ENCODE data around the gene HIVEP2.

Gene HIVEP2

DNA sequence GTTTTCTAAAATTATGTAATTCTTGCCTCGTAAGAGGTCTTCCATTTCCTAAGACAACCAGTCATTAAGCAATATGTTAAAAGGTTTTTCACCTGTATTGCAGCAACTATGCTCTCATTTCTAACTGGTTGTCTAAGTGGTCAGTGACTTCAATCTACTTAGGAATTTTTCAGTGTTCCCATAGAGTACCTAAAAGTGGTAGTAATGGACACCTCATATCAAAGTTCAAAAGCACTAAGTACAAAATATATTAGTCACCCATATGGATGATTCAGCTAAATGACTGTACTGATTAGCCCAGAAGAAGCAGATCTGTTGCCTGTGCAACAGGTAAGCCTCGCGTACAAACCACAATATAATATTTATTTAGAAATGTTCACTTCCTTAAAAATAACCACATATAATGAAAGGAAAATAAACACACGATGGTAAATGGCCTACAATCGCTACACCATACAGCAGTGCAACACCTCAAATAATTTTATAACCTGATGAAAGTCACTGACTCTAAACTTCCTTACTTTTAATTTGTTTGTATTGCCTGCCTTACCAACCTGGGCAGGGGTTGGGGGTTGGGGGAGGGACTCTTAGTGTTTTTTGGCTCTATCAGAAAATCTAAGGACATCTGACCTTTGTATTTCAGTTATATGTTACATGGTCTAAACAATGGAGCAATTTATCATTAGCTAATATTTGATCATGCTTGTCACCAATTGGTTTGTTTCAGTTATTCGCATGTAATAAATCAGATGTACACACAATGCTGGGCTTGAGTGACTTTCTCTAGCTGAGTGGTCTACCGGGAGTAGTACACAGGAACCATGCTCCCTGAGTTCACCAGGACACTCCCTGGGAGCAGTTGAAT, 105.9 kb downstream of the HIVEP2 start:
- no peak for DNase-seq

DNA sequence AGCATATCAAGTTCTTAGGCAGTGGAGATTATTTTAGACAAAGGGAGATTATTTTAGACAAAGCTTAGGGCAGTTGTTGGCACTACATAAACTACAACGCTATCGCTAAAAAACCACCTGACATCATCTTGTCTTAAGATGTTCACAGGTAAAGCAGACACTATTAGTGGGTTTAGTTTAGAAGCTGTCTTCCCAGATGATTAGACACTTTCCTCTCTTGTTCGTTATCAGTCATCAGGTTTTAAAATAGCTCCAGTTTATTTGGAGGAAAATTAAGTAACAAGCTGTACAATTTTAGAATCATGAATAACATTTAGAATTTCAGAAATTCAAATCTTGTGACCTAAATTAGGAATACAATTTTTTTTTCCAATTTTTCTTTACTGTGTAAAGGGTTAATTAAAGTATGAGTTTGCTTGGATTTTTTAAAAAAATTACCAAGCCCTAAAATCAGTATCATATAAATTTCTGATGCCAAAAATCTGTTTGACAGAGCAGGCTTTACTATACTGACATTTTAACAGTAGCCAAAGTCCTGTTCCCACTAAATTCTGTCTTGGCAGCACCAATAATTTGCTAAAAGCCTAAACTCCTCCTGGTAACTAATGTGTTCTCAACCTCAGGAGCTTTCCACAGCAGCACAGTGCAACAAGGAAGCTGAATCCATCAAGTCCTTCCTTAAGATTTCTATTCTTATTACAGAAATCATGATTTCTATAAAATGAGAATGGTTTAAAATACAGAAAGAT, 109.0 kb downstream of the HIVEP2 start:
- DNase-seq = no peak

DNA sequence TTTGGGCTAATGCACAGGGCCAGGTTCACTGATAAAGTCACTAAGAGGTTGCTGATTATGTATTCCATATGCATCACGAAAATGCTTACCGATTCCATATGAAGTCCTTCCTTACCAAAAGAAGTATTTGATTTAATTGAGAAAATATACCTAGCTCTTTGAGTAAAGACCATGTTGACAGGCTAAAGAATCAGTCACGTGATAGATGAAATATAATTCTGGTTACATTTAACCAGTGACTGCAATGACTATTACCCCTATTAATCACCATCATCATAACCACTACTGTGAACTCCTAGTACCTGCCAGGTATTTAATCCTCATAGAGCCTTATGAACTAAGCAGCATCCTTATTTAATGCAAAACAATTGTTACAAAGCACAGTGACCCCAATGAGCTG, 110.1 kb downstream of the HIVEP2 start:
- DNase-seq = no peak

DNA sequence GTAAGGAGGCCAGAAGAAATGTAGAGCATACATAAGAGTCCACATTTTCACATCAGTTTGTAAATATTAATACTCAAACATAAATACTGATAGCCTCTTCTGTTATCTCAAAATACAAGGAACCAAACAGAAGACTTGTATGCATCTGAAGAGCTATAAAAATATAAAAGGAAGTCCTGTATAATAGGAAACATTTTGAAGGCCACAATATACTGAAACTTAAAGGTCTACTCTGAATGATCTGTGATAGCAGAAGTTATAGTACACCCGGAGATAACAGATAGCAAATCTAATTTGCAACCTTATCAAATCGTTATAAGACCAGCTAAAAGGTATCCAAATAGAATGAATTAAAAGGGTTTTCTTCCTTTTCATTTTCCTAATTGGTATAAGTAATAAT, 111.2 kb downstream of the HIVEP2 start:
- DNase-seq = no peak

DNA sequence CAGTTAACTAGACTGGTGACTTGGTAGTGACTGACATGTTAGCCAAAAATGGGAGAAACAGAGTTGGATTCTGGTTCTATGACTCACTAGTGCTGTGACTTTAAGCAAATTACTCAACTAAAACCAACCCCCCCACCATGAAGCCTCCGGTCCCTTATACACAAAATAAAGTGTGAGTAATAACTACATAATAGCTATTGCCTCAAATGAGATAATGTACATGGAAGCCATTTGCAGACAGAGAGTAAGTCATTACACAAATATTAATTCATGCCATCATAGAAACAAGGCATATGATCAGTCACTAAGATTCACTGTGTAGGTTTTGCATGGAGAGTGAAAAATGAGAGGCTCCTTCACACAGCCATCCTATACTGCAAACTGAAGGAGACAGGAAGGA, 111.9 kb downstream of the HIVEP2 start:
- DNase-seq = no peak

DNA sequence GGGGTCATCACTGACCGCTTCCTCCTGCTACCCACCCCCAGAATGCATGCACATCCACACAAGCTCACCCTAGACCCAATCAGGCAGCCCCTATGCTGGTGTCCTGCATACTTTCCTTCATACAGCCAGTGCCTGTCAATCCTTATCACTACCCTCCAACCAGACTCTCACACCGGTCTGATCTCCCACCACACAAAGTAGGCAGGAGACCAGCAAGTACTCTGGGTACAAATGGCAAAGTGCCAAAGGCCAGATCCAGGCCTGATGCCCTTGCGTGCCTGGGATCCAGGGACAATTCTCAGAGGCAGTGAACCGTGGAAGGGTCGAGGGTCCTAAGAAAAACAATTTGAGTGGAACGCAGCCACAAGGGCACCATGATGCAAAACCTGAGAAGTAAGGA, 114.2 kb downstream of the HIVEP2 start:
- no peak for DNase-seq

DNA sequence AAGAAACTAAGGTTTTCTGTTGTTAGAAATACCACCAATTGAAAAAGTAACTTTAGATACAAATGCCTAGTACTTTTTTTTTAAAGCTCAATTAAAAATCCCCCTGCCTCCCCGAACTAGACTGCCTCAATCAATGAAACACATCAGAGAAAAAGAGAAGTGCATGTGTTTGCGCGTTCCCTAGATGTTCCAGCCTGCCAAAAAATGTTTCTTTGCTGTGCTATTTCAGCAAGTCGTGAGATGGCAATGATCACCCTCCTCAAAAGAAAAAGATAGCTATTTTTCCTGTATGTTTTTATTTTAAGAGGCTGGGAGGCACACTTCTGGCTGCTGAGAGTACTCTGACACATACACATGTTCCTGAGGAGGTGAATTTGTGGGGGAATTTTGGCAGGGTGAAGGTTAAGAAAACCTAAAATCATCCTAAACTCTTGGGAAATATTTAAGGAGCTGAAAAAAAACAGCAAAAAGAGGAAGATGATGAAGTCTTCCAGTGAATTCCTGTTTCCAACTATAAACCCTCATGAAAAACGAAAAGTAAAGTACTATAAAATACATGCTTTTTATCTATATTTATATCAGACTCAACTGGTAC, 114.8 kb downstream of the HIVEP2 start:
- no peak for DNase-seq

DNA sequence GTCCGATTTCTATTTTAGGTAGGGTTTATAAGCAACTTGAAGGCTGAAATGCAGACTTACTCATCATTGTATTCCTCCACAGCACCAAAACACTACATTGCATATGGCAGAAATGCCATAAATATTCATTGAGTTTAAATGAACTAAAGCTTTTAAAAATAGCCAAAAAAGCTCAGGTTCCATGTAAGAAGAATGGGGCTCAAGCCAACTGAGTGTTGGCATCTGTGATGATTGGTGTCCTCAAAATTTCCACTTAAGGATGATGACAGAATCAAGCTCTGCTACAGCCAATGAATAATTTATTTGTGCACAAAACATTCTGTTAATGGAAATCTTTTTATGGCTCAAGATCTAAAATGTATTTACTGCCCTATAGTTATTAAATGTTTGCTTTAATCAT, 115.4 kb downstream of the HIVEP2 start:
- DNase-seq = no peak

DNA sequence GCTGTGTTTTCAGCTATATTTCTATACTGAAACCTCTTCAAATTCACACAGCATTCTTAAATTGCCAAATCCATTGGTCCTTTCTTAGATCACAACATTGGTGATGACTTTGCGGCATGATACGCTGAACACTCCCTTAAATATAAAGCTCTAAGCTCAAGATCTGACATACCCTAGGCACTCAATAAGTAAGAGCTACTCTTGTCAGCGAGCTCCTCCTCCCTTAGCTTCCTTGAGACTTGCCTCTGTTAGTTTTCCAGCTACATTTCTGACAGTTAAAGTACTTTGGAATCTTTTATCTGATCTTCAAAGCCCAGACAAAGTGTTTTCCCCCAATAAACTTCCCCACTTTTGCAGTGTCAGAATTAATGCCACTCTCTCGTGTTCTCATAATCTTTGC, 117.0 kb downstream of the HIVEP2 start:
- no peak for DNase-seq

DNA sequence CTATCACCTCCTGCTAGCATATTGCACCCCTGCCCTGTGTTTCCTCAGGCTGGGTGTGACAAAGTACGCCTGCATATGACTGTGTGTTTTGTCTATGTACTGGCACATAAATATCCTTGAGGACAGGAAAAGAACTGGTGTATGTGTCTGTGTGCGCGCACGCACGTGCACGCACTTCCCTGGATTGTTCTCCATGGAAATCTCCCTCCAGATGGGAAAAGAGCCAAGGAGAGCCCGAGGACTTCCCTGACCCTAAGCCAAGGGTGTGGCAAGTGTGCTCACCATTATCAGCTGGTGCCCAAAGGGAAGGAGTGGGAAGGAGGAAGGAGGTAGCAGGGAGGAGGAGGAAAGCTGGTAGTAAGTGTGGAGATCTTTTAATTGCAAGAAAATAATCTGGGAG, 117.6 kb downstream of the HIVEP2 start:
- no peak for DNase-seq

DNA sequence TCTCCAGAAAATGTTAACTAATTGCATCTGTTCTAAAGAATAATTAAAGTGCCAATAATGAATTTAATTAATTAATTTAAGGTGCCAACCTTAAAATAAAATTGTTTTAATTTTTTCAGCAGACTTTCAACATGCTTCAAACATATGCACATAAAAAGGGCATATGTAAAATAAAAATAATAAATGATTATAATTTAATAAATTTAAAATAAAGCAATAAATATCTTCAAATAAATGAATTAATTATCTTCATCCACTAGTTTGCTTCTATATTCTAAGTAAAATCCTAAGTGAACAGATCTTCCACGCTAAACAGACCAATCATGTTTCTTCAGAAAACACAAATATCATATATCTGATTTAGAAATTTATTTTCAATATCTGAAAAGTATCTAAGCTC, 119.2 kb downstream of the HIVEP2 start:
- DNase-seq = no peak

DNA sequence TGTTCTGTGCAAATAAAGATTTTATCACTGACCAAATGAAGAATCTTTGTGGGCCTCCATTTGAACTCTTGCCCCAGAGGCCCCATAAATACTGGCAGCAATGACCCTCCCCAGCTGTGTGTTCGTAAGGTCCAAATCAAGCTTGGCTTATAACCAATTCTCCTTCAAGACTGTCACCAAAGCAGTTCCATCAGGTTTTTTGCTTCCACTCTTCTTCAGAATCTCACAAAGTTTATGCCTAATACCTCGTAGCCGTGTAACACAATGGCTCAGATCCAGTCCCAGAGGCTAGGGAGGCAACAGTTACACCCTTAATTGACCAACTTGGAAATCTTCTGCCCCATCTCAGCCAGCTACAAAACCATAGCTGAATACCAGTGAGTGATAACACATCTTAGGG, 120.5 kb downstream of the HIVEP2 start:
- no peak for DNase-seq

DNA sequence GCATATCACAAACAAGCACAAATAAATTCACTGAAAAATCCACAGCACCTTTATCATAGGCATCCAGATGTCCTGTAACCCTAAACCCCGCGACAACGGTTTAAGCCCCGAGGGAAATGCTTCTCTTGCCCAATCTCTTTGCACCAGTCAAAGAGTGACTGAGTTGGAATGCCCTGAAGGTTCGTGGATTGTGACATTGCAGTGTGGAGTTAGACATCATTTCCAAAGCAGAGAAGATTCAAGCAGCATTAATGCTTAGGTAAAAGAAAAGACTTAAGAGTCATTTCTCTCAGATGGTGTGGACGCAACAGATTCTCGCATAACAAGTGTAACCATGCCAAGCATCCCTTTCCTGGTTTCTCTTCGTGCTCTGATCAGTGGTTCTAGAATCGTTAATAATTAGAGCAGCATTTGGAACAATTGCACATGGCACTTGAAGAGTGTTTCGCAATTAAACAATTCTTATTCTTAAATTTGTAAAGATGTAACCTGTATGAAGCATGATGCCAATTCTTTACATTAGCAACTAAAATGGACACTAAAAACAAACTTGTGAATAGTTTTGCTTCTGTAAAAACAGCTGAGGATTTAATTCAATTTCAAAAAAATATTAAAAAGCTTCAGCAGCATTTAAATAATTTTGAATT, 121.6 kb downstream of the HIVEP2 start:
- no peak for DNase-seq

DNA sequence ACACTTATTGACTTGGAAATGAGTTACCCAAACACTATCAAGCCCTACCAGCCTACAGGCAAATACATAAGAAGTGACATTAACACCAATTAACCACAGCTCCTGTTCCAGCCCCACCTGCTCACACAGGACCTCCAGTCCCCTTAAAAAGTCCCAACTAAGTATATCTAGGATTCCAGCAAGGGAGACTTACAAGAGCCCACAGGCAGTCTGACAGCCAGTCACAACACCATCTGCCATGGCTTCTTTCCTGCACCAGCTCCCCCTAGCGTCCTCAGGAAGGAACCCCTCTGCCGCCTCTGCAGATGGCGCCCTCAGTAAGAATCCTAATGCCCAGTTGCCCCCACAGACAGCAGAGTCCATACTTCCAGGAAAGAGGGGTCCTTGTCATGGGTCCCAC, 122.1 kb downstream of the HIVEP2 start:
- DNase-seq = no peak

DNA sequence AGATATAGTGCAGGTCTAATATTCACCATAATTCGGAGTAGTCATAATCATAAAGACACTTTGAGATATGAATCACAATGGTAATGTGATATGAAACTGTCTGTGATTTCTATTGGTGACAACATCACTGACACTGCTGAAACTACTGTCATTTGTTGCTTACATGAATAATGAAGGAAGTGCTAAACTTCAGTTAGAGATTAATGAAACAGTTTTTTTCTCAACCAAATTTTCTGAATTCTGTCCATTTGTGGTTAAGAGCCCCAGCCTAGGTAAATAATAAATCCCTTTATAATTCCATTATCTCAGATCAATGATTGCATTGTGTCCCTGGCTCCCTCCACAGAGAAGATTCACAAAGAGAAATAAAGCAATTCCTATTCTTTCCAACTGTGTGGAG, 122.6 kb downstream of the HIVEP2 start:
- no peak for DNase-seq

DNA sequence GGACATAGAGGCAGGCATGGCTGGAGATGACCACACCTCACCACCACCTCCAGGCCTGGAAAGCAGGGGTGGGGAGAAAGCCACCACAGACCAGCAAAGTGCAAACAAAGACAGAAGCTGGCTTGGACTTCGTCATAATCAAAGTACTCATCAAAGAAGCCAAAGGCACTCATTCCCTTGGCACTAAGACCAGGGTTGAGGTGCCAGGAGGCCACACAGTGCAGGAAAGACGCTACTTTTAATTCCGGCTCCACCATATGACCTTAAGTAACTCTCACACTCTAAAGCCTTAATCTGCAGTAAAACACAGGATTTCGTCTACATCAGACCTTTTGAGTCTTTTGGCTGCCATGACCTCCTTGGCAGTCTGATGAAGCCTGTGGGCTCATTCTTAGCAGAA, 123.1 kb downstream of the HIVEP2 start:
- DNase-seq = no peak

DNA sequence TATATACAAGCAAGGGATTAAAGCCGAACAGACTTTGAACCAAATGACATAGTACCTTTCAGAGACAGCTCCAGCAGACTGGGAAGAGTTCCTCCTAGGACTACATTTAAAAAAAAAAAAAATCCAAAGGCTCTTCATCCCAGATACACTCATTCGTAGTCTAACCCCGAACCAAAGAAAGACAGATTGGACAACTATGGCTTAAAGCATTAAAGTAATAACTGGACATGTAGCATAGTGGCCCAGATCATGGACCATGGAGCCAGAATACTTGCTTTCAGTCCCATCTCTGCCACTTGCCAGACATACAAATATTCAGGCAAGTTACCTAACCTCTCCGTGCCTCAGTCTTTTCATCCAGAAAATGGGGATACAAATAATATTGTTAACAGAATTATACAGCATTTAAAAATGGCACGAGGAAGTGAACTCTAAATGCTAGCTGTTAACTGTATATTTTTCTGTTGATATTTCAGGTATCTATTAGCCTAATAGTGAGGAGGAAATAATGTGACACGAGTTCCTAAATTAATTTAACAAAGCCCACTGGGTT, 123.7 kb downstream of the HIVEP2 start:
- DNase-seq = no peak

DNA sequence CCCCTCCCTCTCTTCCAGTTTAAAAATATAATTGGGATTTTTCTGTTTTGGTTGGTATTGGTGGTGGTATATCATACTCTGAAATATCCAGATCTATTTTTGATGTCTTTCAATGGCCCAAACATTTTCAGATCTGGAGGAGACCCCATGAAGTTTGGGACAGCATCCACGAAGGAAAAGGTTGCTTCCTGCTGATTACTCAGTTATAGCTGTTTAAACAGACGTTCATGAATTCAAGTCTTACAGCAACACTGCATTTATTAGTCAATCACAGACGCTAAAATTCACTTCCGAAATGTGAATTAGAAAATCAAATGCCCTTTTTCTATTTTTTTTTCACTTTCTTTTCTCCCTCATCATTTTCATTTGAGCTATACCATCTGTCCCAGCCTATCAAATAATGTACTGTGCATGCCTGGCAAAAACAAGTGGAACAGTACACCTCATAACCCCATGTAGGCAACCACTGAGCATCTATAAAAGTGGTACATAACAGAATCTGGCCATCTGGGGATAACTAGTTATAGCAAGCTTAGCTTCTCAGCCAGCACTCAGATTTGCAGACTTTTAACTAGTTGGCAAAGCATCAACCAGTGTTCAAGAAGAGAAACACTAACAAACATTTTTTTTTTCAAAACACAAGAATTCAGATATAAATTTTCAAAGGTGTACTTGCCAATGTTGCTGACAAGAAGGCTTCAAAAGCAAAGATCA, 124.5 kb downstream of the HIVEP2 start:
- no peak for DNase-seq

DNA sequence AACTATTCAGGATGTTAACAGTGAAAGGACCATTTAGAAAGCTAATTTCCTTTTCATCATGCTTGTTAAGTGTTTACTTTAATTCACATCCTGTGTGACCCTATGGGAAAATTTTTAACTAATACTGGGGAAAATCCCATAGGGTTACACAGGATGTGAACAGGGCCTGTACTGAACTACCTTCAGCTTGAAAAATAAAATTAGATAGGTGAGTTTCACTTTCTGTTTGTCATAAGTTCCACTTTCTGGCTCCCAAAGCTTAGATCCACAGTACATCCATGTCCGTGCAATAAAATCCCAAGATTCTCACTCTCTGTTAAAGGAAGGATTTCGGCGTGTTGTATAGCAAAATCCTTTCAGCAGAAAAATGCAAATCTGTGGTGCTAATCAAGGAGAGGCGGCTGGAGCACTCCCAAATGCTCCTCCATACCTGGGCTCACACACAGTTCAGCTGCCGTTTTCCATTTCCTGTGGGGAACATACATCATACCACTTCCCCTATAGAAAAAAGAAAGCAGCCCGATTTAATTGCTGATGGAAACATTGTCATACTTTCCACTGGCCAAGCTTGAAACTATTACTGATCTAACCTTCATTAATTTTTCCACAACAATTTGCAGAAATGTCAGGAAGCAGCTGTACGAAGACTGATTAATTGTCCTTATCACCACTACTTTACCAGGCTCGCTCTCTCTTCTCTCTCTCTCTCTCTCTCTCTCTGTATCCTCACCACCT, 125.2 kb downstream of the HIVEP2 start:
- DNase-seq = no peak

DNA sequence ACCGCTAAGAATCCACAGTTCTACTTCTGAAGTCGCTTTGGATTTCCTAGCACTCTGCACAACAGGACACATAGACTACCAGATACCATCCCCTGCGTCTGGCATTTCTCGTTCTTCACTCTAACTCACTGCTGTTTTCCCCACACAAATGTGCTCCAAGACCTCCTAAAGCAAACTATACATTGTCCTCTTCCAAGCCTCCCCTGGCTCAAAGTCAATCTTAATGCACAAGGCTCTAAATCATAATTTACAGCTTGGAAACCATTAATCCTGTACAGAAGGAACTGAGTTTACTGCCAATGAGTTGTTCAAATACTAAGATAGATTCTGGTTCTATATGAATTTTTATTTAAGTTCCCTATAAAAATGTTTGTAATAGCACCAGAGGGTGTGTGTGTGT, 128.5 kb downstream of the HIVEP2 start:
- no peak for DNase-seq

DNA sequence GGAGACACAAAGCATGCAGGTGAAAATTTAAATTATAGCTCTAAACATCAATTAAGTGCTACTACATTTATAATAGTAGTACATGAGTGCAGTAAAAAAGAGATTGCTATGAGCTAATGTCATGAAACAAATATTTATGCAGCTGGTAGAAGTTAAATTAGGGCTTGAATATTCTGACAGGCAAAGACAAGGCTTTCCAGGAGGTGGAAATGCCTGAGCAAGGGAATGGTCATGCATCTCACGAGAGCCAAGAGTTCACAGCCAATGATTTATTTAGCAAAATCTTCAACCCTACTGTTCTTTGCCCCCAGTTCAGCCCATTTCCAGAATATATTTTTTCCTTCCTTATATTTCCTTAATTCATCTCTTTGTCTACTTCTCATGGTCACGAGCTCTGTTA, 128.9 kb downstream of the HIVEP2 start:
- DNase-seq = no peak

DNA sequence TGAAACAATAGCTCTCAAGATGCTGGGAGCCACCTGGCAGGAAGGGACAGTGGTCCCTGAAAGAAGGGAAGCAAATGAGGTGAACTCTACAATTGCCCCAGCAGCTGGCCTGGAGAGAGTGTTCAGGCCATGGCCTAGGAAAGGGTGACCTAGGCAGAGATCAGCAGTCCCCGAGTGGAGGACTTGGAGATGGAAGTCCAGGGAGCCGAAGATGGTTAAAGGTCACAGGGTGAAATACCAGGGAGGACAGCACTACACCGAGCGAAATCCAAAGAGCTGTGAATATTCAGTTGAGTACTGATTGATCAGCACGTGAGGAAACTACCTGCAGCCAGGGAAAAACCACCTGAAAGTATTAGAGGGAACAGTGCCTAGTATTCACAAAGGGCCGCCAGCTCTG, 133.1 kb downstream of the HIVEP2 start:
- no peak for DNase-seq
